ENCODE measurements around the gene CAPZB.

DNA sequence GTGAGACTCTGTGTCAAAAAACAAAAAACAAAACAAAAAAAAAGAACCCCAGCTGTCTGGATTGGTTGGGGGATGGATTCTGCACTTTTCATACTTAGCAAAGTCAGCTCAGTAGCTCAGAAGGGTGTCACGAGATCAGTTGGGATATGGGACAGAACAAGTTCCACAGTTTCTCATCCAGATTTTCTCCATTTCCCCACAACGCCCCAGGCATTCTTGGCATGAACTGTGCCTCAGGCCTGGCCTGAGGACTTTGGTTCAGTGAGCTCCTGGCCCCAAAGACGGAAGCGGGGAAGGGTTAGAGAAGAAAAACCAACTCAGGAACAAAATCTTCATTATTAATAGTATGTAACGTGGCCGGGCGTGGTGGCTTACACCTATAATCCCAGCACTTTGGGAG, 175.3 kb downstream of the CAPZB start:
- TF ChIP-seq POLR2A (IDR thresholded peaks at IDR 0.05; ENCODE audit: extremely low read depth, insufficient read length), result no peak
- TF ChIP-seq, protein P1, sequence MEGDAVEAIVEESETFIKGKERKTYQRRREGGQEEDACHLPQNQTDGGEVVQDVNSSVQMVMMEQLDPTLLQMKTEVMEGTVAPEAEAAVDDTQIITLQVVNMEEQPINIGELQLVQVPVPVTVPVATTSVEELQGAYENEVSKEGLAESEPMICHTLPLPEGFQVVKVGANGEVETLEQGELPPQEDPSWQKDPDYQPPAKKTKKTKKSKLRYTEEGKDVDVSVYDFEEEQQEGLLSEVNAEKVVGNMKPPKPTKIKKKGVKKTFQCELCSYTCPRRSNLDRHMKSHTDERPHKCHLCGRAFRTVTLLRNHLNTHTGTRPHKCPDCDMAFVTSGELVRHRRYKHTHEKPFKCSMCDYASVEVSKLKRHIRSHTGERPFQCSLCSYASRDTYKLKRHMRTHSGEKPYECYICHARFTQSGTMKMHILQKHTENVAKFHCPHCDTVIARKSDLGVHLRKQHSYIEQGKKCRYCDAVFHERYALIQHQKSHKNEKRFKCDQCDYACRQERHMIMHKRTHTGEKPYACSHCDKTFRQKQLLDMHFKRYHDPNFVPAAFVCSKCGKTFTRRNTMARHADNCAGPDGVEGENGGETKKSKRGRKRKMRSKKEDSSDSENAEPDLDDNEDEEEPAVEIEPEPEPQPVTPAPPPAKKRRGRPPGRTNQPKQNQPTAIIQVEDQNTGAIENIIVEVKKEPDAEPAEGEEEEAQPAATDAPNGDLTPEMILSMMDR (IDR thresholded peaks at IDR 0.05; ENCODE audit: low read depth, low read length), result no peak

All from NB4 (cell line).